GM19035 (cell line): ENCODE measurements around the gene EEF2KMT.
"Not testable (repeated sequence)": the region's sequence is repeated elsewhere in the genome, so short reads cannot be mapped to it uniquely, and the experiment has no call there.

Experiments
- ATAC-seq: cut with Tn5 transposase; IDR thresholded peaks from one replicate; pipeline ENCODE4 v1.9.1; 2021; ENCODE audit not compliant: unreplicated experiment

EEF2KMT gene

GRCh38 chr16:5095145-5095830 is 2.3 kb downstream of the EEF2KMT start:
- ATAC-seq: not testable (repeated sequence)

- ATAC-seq: not testable (repeated sequence)
These were observed 3.8 kb downstream of the EEF2KMT start for GRCh38 chr16:5093746-5094145.

GRCh38 chr16:5093081-5093480 is 4.5 kb downstream of the EEF2KMT start:
- not testable (repeated sequence) for ATAC-seq

DNA sequence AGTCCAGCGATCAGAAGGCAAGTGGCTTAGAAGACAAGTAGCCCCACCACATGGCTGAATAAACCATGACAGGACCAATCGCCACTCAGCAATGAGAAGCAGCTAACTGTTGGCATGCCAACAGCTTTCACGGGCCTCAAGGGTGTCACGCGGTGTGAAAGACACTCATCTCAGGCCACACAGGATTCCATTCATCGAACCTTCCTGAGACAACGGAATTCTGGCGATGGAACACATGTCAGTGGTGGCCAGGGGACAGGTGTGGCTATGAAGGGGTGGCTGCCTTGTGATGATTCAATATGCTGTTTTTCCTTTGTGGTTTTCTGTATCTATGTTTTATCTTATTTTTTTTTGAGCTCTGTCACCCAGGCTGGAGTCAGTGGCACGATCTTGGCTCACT is 7.0 kb downstream of the EEF2KMT start:
- not testable (repeated sequence) for ATAC-seq

- not testable (repeated sequence) for ATAC-seq
These were observed 7.6 kb downstream of the EEF2KMT start for GRCh38 chr16:5089911-5090555.

DNA sequence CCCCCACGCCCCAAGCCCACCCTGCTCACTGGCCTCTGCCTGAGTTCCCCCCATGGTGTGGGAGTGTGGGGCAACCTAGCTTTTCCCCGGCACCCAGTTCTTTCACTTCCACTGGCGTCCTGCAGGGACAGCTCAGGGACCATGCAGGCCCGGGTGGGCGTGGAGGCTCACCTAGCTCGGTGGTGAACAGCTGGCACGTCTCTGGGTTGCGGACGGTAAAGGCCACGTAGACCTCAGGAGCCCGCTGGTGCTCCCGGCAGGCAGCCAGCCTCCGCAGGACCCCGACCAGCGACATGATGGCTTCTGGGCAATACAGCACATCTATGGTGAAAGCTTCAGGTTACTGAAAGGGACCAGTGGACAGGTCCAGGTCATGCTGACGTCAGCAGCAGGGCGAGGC is 8.7 kb downstream of the EEF2KMT start:
- not testable (repeated sequence) for ATAC-seq

DNA sequence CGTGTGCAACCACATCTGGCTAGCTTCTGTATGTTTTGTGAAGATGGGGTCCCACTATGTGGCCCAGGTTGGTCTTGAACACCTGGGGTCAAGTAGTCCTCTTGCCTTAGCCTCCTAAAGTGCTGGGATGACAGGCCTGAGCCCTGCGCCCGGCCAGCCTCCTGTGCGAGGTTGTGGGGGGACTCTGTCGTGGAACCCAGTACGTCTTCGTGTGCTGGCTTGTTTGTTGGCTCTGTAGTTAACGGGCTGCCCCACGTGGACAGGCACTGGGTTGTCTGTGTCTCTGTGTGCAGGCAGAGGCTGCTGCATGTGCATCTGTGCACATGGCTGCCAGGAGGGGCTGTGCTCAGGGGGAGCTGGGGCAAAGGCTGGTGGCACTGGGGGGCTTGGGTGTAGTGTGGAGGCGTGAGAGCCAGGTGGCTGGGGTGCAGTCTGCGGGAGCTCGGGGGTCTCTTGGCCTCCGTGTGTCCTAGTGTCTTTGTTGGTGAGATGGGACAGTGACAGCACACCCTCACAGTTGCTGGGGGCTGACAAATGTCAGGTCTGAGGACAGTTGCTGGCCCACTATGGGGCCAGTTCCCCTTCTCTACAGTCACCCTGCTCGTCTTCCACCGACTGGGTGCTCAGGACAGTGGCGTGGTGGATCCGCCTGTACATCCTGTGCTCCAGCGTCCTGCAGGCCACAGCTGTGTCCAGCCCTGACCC is 9.4 kb downstream of the EEF2KMT start:
- ATAC-seq: not testable (repeated sequence)

GRCh38 chr16:5085716-5086115 is 11.9 kb downstream of the EEF2KMT start:
- ATAC-seq: not testable (repeated sequence)

GRCh38 chr16:5084802-5085201 is 12.8 kb downstream of the EEF2KMT start:
- not testable (repeated sequence) for ATAC-seq

DNA sequence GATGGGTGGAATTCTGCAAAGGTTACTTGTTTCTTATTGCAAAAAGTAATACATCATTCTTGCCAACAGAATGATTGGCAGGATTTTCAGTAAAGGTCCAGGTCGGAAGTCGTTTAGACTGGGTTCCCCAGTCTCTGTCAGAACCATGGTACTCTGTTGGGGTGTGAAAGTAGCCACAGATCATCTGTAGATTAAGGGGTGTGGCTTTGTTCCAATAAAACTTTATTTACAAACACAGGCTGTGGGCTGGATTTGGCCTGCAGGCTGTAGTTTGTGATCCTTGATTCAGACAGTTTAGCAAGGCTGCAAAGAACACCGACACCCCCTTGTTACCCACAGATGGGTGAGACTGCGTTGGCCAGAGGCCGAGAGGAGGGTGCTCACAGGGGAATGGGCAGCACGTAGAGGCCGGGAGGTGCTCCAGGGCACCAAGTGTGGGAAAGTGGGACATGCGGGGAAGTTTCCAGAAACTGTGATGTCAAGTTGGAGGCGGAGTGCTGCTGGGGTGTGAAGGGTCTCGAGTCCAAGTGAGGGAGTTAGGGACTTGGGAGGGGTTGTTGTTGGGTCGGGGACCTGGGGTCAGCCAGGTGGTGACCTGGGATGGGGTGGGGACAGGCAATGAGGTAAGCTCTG is 13.4 kb downstream of the EEF2KMT start:
- ATAC-seq: not testable (repeated sequence)

DNA sequence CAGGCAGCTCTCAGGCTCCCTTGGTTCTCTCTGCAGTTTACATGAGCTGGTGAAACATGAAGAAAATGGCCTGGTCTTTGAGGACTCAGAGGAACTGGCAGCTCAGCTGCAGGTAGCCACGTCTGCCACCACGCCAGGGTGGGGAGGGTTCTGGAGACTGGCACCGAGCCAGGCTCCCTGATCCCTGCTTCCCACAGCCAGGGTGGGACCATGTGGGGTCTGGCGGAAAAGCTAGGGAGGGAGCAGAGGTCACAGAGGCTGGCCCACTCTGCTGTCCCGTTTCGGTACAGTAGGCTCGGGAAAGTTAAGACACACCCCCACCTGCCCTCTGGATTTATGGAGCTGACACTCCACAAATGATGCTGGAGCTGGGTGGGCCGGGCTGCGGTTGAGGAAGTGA is 13.9 kb downstream of the EEF2KMT start:
- not testable (repeated sequence) for ATAC-seq

DNA sequence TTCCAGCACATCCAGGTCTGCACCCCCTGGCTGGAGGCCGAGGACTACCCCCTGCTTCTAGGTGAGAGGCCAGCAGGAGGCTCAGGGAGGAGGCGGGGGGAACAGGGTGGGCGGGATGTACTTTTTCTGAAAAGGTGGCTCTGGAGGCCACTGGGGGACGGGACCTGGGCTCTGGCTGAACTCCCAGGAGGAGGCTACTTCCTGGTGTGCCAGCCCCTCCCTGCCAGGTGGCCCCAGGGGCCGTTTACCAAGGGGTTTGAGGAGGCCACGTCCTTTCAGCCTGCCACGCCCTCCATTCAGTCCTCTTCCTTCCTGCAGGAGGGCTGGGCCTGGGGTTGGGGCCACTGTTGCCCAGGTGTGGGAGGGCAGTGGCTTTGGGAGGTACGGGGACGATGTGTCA is 16.6 kb downstream of the EEF2KMT start:
- not testable (repeated sequence) for ATAC-seq

DNA sequence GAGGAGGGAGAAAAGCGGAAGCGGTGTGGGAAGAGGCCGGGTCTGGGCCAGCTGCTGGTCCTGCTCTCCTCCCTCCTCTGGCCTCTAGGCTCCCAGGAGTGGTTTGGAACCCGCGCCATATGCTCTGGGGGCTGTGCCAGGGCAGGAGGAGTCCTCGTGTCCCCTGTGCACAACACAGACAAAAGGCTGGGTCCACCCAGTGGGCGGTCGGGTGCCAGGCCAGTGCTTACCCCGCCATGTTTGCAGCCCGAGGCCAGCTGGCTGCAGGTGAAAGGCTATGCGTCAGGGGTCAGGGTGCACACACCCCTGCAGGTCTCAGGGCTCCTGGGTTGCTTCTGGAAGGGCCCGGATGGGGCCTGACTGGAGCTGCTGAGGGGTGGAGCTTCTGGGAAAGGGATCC is 17.1 kb downstream of the EEF2KMT start:
- not testable (repeated sequence) for ATAC-seq

- ATAC-seq: no peak
These were observed 19.0 kb downstream of the EEF2KMT start for GRCh38 chr16:5078626-5079025.

- no peak for ATAC-seq
These were observed 20.3 kb downstream of the EEF2KMT start for GRCh38 chr16:5077304-5077703.

DNA sequence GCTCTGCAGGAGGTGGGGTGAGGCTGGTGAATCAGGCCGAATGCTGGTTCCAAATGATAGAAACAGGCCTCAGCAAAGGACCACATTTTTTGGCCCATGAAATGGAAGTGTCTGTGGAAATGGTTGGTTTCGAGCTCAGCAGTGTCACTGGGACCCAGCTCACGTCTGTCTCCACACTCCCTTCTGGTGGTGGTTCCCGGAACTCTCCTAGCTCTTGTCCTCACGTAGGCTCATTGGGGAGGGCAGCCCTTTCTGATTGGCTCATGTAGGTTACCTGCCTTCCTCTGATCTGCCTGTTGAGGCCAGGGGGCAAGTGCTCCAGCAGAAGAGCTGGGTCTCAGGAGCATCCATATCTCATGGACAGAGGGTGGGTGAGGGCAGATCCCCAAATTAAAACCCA is 22.0 kb downstream of the EEF2KMT start:
- ATAC-seq: no peak

- ATAC-seq: not testable (repeated sequence)
These were observed 23.8 kb downstream of the EEF2KMT start for GRCh38 chr16:5073771-5074170.

DNA sequence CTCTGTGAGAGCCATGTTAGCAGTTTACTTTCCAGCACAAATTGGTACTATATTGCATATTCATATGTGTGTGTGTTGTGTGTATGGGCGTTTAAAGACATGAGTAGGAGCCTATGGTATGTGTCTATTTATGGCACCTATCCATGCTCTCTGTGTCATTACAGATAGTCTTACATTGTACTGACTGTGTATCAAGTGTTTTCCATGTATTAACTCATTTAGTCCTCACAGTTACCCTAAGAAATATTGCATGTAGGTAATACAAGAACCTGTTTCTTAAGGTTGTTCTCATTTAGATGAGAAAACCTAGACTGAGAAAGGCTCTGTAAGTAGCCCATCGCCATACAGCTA is 24.3 kb downstream of the EEF2KMT start:
- no peak for ATAC-seq

DNA sequence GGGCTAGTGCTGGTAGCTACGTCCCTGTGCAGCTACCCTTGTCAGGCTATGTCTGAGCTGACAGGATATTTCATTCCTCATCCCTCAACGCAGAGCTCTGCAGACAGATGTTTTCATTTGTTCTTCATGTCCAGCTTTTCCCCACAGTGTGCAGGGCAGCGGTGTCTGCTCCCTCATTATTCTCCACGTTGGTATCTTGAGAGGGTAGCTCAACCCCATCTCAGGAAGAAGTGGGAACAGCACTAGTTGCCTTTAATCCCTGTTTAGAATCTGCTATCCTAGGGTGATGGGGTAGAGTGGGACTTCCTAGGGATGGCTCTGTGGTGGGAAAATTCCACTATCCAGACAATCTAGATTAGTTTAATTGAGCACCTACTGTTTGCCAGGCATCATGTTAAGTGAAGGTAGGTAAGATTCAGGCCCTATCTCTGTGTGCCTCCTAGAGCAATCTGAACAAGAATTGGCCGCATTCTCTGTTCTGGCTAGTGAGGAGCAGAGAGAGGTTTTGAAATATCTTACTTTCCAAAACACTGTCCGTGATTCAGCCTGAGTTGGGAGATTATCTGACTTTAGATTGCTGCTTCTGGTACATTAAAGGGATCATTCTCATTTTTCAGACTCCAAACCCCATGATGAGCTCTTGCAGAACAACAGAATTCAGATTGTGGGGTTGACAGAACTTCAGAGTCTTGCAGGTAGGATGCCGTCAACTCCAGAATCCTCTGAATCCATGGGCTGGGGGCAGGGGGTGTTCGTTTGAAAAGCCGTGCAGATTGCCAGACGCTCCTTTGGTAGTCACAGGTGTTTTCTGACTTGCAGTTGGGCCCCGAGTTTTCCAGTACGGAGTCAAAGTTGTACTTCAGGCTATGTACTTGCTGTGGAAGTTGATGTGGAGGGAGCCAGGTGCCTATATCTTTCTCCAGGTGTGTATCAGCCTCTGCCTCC is 25.0 kb downstream of the EEF2KMT start:
- no peak for ATAC-seq

DNA sequence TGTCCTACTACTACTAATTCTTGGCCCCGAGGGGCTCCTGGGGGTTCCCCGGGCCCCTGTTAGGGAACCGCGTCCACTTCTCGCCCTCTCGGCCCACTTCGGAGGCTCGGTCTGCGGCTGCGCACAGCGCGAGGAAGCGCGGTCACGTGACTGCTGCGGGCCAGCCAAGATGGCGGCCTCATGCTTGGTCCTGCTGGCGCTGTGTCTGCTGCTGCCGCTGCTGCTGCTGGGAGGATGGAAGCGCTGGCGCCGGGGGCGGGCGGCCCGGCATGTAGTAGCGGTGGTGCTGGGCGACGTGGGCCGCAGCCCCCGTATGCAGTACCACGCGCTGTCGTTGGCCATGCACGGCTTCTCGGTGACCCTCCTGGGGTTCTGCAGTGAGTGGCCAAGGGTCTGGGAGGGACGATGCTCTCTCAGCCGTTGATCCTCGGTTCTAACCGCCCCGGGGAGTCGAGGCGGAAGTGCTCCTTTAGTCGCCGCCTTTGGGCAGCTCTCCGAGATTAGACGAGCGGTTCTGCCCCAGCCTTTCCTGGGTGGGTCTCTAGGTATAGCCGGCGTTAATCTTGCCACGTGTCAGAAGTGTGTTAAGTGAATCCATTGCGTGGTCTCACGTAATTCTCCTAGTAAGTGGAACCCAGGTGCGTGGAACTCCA is 25.8 kb downstream of the EEF2KMT start, which contains the start of gene ALG1:
Gene ALG1, plus strand, starts transcription at position 163 of the 653 bp plus-strand sequence. Its CDS starts 7 bp downstream, at position 170.
- peak; percentile 80 for ATAC-seq
